HTR-8/SVneo (cell line): ENCODE data around the gene C9orf43.
A peak's percentile ranks its signal among the peaks of the same experiment; 100 is the strongest.

ENCODE experiments used
- DNase-seq: peaks from one replicate; pipeline ENCODE4 v3.0.0; 2011; ENCODE audit warnings: low spot score, mixed read lengths; ENCODE audit not compliant: insufficient read length
- FAIRE-seq: peaks from 2 replicates; lab custom pipeline; 2011; peaks lifted over from hg19 to GRCh38; lab: Jason Lieb, UNC

C9orf43 gene

GRCh38 chr9:113462781-113463286, 52.3 kb downstream of the C9orf43 start:
- DNase-seq (no peak), FAIRE-seq (no peak)

- FAIRE-seq = no peak
- peak; percentile 45 for DNase-seq
Observed at GRCh38 chr9:113463418-113464285, 53.1 kb downstream of the C9orf43 start, which contains the start of gene RGS3. Gene RGS3, plus strand, starts transcription at chr9:113463727. Its CDS starts 76 bp downstream, at chr9:113463803.

GRCh38 chr9:113464286-113464660, 53.7 kb downstream of the C9orf43 start:
- no peak for DNase-seq
- FAIRE-seq = no peak

GRCh38 chr9:113465599-113466140, 55.1 kb downstream of the C9orf43 start:
- FAIRE-seq (no peak), DNase-seq (no peak)

- DNase-seq (no peak), FAIRE-seq (no peak)
Observed at GRCh38 chr9:113467183-113467582, 56.6 kb downstream of the C9orf43 start.

GRCh38 chr9:113468716-113469448, 58.3 kb downstream of the C9orf43 start:
- DNase-seq = no peak
- FAIRE-seq = no peak

GRCh38 chr9:113471143-113471542, 60.6 kb downstream of the C9orf43 start:
- FAIRE-seq = no peak
- DNase-seq = no peak

GRCh38 chr9:113471566-113471965, 61.0 kb downstream of the C9orf43 start:
- FAIRE-seq = no peak
- DNase-seq = no peak

- FAIRE-seq (no peak), DNase-seq (no peak)
Observed at GRCh38 chr9:113472199-113472598, 61.7 kb downstream of the C9orf43 start.

- FAIRE-seq (no peak), DNase-seq (no peak)
Observed at GRCh38 chr9:113474360-113475028, 63.9 kb downstream of the C9orf43 start.

- FAIRE-seq (no peak), DNase-seq (no peak)
Observed at GRCh38 chr9:113475031-113475430, 64.5 kb downstream of the C9orf43 start.

- FAIRE-seq (no peak), DNase-seq (no peak)
Observed at GRCh38 chr9:113475992-113476391, 65.4 kb downstream of the C9orf43 start.

- DNase-seq (no peak), FAIRE-seq (no peak)
Observed at GRCh38 chr9:113476511-113476916, 66.0 kb downstream of the C9orf43 start.

- no peak for DNase-seq
- no peak for FAIRE-seq
Observed at GRCh38 chr9:113477058-113477457, 66.5 kb downstream of the C9orf43 start.

- DNase-seq (no peak), FAIRE-seq (no peak)
Observed at GRCh38 chr9:113477661-113478060, 67.1 kb downstream of the C9orf43 start.

- DNase-seq = no peak
- no peak for FAIRE-seq
Observed at GRCh38 chr9:113479174-113479621, 68.7 kb downstream of the C9orf43 start.
